Endothelial cell of hepatic sinusoid (primary cell): ENCODE results near the gene UNCX.

Source experiments
- in situ Hi-C: cut with HindIII; loops from 2 replicates; pipeline ENCODE4 v1.10.0; 2017; ENCODE audit warnings: low sequenced_read_pairs

The UNCX gene

GRCh38 chr7:1231214-1232102 is 1.2 kb upstream of the UNCX start:
- in situ Hi-C loops = no loop called here

- in situ Hi-C loops = no loop called here
Observed at GRCh38 chr7:1232103-1232466, 587 bp upstream of the UNCX start.

GRCh38 chr7:1233333-1234048 is 819 bp downstream of the UNCX start:
- in situ Hi-C loops = no loop called here

- in situ Hi-C loops = no loop called here
Observed at GRCh38 chr7:1234049-1234880, 1.6 kb downstream of the UNCX start.

GRCh38 chr7:1234881-1235500 is 2.3 kb downstream of the UNCX start:
- in situ Hi-C loops = no loop called here

GRCh38 chr7:1235501-1236131 is 2.9 kb downstream of the UNCX start:
- in situ Hi-C loops = no loop called here

GRCh38 chr7:1236132-1236661 is 3.5 kb downstream of the UNCX start:
- in situ Hi-C loops = no loop called here

- in situ Hi-C loops = no loop called here
Observed at GRCh38 chr7:1236831-1237701, 4.4 kb downstream of the UNCX start.

- in situ Hi-C loops = no loop called here
Observed at GRCh38 chr7:1237704-1238255, 5.1 kb downstream of the UNCX start.

GRCh38 chr7:1238450-1238882 is 5.8 kb downstream of the UNCX start:
- in situ Hi-C loops = no loop called here

GRCh38 chr7:1238931-1239802 is 6.5 kb downstream of the UNCX start:
- in situ Hi-C loops = no loop called here

- in situ Hi-C loops = loop anchor here (5.0 kb wide), 2 partner anchors 82 to 147 kb away; no protein-coding TSS in a partner anchor
Observed at GRCh38 chr7:1239803-1240516, 7.3 kb downstream of the UNCX start.

GRCh38 chr7:1240517-1241257 is 8.0 kb downstream of the UNCX start:
- in situ Hi-C loops = loop anchor here (5.0 kb wide), 2 partner anchors 82 to 147 kb away; no protein-coding TSS in a partner anchor

- in situ Hi-C loops = loop anchor here (5.0 kb wide), 2 partner anchors 81 to 146 kb away; no protein-coding TSS in a partner anchor
Observed at GRCh38 chr7:1241258-1241602, 8.6 kb downstream of the UNCX start.

GRCh38 chr7:1241603-1242255 is 9.1 kb downstream of the UNCX start:
- in situ Hi-C loops = loop anchor here (5.0 kb wide), 2 partner anchors 81 to 146 kb away; no protein-coding TSS in a partner anchor

GRCh38 chr7:1242256-1242605 is 9.6 kb downstream of the UNCX start:
- in situ Hi-C loops = loop anchor here (5.0 kb wide), 2 partner anchors 80 to 145 kb away; no protein-coding TSS in a partner anchor
